ENCODE results near the gene SIK3. TPM values are rescaled to one million over a fixed set of nuclear protein-coding genes. Genes with fewer than 3 reads are reported as not detected.

The SIK3 gene
- total RNA-seq, 1 experiment from 2014 or later = 34.4 TPM

- no peaks in the 10 kb centered on the region for H3K9me3 Mint-ChIP-seq
- DNase-seq (ENCODE audit: low spot score) (no peak), ATAC-seq (no peak)
- peaks cover 21% of the 10 kb centered on the region for H3K4me1 Mint-ChIP-seq
- H3K27me3 Mint-ChIP-seq (ENCODE audit: low read depth) = no peaks in the 10 kb centered on the region
- ChIA-PET CTCF (no interaction called here), POLR2A (no interaction called here)
- no peak overlapping the region; the same call in 1 of the 2 replicates for H3K27ac Mint-ChIP-seq
- TF ChIP-seq TEAD1 (CRISPR knock-in tag; IDR thresholded peaks at IDR 0.05) = no peak
- TF ChIP-seq IRF2 (CRISPR knock-in tag; IDR thresholded peaks at IDR 0.05; ENCODE audit: borderline replicate concordance, low read depth) = no peak
- TF ChIP-seq E2F1 (CRISPR knock-in tag; IDR thresholded peaks at IDR 0.05) = no peak
- TF ChIP-seq ZNF425 (CRISPR knock-in tag; conservative IDR thresholded peaks at IDR 0.05) = no peak
- no peak for TF ChIP-seq PREB (CRISPR knock-in tag; IDR thresholded peaks at IDR 0.05; ENCODE audit: borderline replicate concordance)
- TF ChIP-seq ATF1 (CRISPR knock-in tag; IDR thresholded peaks at IDR 0.05) = no peak
- no peak for TF ChIP-seq ZNF671 (CRISPR knock-in tag; IDR thresholded peaks at IDR 0.05)
- no peak for TF ChIP-seq JAZF1 (CRISPR knock-in tag; IDR thresholded peaks at IDR 0.05)
- no peak for TF ChIP-seq ZNF219 (CRISPR knock-in tag; IDR thresholded peaks at IDR 0.05; ENCODE audit: borderline replicate concordance)
- no peak for TF ChIP-seq AFF4 (CRISPR knock-in tag; IDR thresholded peaks at IDR 0.05; ENCODE audit: borderline replicate concordance)
- no peak for TF ChIP-seq ZNF232 (CRISPR knock-in tag; IDR thresholded peaks at IDR 0.05)
- TF ChIP-seq NR3C1 (CRISPR knock-in tag; conservative IDR thresholded peaks at IDR 0.05; ENCODE audit: low read depth) = no peak
- TF ChIP-seq TP53 (CRISPR knock-in tag; IDR thresholded peaks at IDR 0.05) = no peak
- no peak for TF ChIP-seq CREM (CRISPR knock-in tag; IDR thresholded peaks at IDR 0.05)
- TF ChIP-seq ZSCAN18 (CRISPR knock-in tag; IDR thresholded peaks at IDR 0.05) = no peak
- no peak for TF ChIP-seq ZMAT4 (CRISPR knock-in tag; IDR thresholded peaks at IDR 0.05)
- TF ChIP-seq CDX4 (CRISPR knock-in tag; IDR thresholded peaks at IDR 0.05; ENCODE audit: borderline replicate concordance) = no peak
- no peak for TF ChIP-seq NFYB (CRISPR knock-in tag; conservative IDR thresholded peaks at IDR 0.05; ENCODE audit: low read depth)
- no peak for TF ChIP-seq USF2 (CRISPR knock-in tag; IDR thresholded peaks at IDR 0.05)
- no peak overlapping the region for H3K4me3 Mint-ChIP-seq
- H3K36me3 Mint-ChIP-seq = no peaks in the 10 kb centered on the region
These were observed 42.8 kb downstream of the SIK3 start for GRCh38 chr11:117055469-117055868.

All from WTC11 (cell line).